Loucy (cell line): ENCODE results near the gene CLCN7.

Experiments used
- H2AFZ ChIP-seq: fragments of 200-600 bp; sonication (generic); 2 replicates; pipeline ENCODE4 v1.6.0; 2016; ENCODE audit warnings: antibody characterized with exemption, mild to moderate bottlenecking, low read length, moderate library complexity
- H3F3A ChIP-seq: fragments of 200-600 bp; 2 replicates; pipeline ENCODE4 v1.6.0; 2016; ENCODE audit warnings: antibody characterized with exemption, low read depth, mild to moderate bottlenecking
- H3K27me3 ChIP-seq: fragments of 200-600 bp; sonication (generic); 2 replicates; pipeline ENCODE4 v1.6.1; 2014; ENCODE audit warnings: low read length, mild to moderate bottlenecking; ENCODE audit not compliant: insufficient read depth, poor library complexity, severe bottlenecking
- H3K36me3 ChIP-seq: fragments of 200-600 bp; sonication (generic); 2 replicates; pipeline ENCODE4 v1.6.1; 2016; ENCODE audit warnings: low read length; ENCODE audit not compliant: insufficient read depth
- H3K4me1 ChIP-seq: fragments of 200-600 bp; sonication (generic); 2 replicates; pipeline ENCODE4 v1.5.1; 2014; ENCODE audit warnings: low read length, mild to moderate bottlenecking; ENCODE audit not compliant: insufficient read depth, poor library complexity, severe bottlenecking
- H3K4me2 ChIP-seq: fragments of 200-600 bp; sonication (generic); 2 replicates; pipeline ENCODE4 v1.6.0; 2014; ENCODE audit warnings: antibody characterized with exemption, low read length, low read depth, mild to moderate bottlenecking; ENCODE audit not compliant: poor library complexity, severe bottlenecking
- H3K4me3 ChIP-seq: fragments of 200-600 bp; sonication (generic); 2 replicates; pipeline ENCODE4 v1.5.1; 2014; ENCODE audit warnings: low read length, mild to moderate bottlenecking, mixed read lengths; ENCODE audit not compliant: poor library complexity, severe bottlenecking
- H3K79me2 ChIP-seq: fragments of 200-600 bp; sonication (generic); 2 replicates; pipeline ENCODE4 v1.6.1; 2014; ENCODE audit warnings: low read length; ENCODE audit not compliant: insufficient read depth
- H3K9ac ChIP-seq: fragments of 200-600 bp; sonication (generic); 2 replicates; pipeline ENCODE4 v1.6.0; 2014; ENCODE audit warnings: mild to moderate bottlenecking, low read depth, low read length, moderate library complexity; ENCODE audit not compliant: poor library complexity, severe bottlenecking
- H3K9me2 ChIP-seq: fragments of 200-600 bp; sonication (generic); replicated peaks from 2 replicates; pipeline ENCODE4 v1.6.1; 2016; ENCODE audit warnings: low read depth, low read length, mixed read lengths
- H3K9me3 ChIP-seq: fragments of 200-600 bp; sonication (generic); 2 replicates; pipeline ENCODE4 v1.6.1; 2014; ENCODE audit warnings: mild to moderate bottlenecking, antibody characterized with exemption, low read length, low read depth; ENCODE audit not compliant: insufficient read depth
- H4K20me1 ChIP-seq: fragments of 200-600 bp; sonication (generic); 2 replicates; pipeline ENCODE4 v1.6.0; 2014; ENCODE audit warnings: antibody characterized with exemption, low read length, mild to moderate bottlenecking; ENCODE audit not compliant: insufficient read depth, poor library complexity, severe bottlenecking
- EZH2phosphoT487 ChIP-seq: fragments of 200-600 bp; IDR thresholded peaks from 2 replicates; pipeline ENCODE4 v1.6.1; 2018; ENCODE audit warnings: antibody characterized with exemption, mild to moderate bottlenecking, moderate library complexity, borderline replicate concordance
- TF ChIP-seq, protein P1 (sequence below): fragments of 200-600 bp; sonication (generic); conservative IDR thresholded peaks from 2 replicates; pipeline ENCODE4 v1.5.1; 2014; ENCODE audit warnings: mild to moderate bottlenecking, antibody characterized with exemption, low read length

Gene CLCN7

DNA sequence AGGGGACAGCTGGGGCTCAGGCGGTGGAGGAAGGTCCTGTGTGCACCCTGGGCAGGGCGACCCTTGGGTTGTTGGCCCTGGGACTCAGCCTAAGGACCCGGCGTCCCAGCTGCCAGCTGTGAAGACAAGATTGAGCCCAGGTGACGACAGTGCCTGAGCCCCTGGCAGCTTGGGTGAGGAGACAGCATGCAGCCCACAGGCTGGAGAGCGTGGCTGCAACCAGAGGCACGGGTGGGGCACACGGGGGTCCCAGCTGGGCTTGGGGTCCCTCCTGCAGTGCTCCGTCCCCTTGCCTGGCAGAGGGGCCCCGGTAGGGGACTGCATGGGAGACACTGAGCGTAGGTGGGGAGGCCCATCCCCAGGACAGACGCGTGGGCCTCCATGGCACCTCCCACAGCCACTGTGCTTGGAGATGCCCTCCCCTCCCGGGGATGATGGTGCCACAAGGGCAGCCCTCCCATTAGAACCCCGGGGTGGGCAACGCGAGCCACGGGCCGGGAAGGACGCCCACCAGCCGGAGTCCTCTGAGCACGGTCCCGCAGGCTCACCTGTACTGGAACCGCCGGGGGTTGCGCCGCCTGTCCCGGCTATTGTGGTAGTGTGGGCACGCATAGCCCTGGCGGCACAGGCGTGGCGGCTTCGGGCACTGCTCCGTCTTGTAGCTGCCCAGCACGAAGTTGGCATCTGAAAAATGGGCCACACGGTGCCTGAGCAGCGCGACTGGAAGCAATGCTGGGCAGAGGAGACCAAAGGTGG, 75.8 kb downstream of the CLCN7 start:
- TF ChIP-seq, protein P1, sequence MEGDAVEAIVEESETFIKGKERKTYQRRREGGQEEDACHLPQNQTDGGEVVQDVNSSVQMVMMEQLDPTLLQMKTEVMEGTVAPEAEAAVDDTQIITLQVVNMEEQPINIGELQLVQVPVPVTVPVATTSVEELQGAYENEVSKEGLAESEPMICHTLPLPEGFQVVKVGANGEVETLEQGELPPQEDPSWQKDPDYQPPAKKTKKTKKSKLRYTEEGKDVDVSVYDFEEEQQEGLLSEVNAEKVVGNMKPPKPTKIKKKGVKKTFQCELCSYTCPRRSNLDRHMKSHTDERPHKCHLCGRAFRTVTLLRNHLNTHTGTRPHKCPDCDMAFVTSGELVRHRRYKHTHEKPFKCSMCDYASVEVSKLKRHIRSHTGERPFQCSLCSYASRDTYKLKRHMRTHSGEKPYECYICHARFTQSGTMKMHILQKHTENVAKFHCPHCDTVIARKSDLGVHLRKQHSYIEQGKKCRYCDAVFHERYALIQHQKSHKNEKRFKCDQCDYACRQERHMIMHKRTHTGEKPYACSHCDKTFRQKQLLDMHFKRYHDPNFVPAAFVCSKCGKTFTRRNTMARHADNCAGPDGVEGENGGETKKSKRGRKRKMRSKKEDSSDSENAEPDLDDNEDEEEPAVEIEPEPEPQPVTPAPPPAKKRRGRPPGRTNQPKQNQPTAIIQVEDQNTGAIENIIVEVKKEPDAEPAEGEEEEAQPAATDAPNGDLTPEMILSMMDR = no peak
- TF ChIP-seq EZH2phosphoT487 = no peak
- Histone ChIP-seq H3K36me3 (no peaks in the 10 kb centered on the region; the same call in 1 of the 2 replicates), H3K4me1 (no peaks in the 10 kb centered on the region), H3K79me2 (no peaks in the 10 kb centered on the region), H4K20me1 (no peaks in the 10 kb centered on the region), H3K27me3 (no peaks in the 10 kb centered on the region), H3K4me3 (no peak overlapping the region), H3K9ac (no peak overlapping the region), H3K9me3 (no peaks in the 10 kb centered on the region), H3K4me2 (no peak overlapping the region), H3K9me2 (no peaks in the 10 kb centered on the region), H2AFZ (no peak overlapping the region), H3F3A (no peaks in the 10 kb centered on the region)

DNA sequence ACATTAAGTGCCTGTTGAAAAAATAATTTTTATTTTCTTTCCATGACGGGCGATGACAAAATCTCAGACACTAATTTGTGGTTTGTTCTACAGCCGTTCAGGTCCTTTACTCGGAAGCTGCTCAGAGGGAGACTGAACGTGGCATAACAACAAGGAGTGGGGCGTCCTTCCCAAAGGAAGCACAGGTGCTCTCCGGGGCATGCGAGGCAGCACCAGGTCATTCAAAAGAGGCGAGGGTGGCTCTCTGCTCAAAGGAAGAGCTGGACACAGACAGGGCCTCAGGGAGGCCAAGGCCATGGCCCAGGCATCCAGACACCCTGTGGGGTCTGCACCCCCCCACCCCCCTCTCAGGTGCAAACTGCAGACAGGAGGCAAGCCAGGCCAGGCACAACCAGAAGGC, 76.5 kb downstream of the CLCN7 start:
- H3K4me3 ChIP-seq = no peak overlapping the region
- H3K9ac ChIP-seq = no peak overlapping the region
- H3K79me2 ChIP-seq = no peaks in the 10 kb centered on the region
- no peaks in the 10 kb centered on the region for H3K27me3 ChIP-seq
- no peaks in the 10 kb centered on the region for H4K20me1 ChIP-seq
- H3F3A ChIP-seq = no peaks in the 10 kb centered on the region
- TF ChIP-seq, protein P1 = no peak
- TF ChIP-seq EZH2phosphoT487 = no peak
- H3K36me3 ChIP-seq = no peaks in the 10 kb centered on the region; the same call in 1 of the 2 replicates
- H3K4me1 ChIP-seq = no peaks in the 10 kb centered on the region
- H3K9me2 ChIP-seq = no peaks in the 10 kb centered on the region
- no peaks in the 10 kb centered on the region for H3K9me3 ChIP-seq
- H2AFZ ChIP-seq = no peak overlapping the region
- H3K4me2 ChIP-seq = no peak overlapping the region

DNA sequence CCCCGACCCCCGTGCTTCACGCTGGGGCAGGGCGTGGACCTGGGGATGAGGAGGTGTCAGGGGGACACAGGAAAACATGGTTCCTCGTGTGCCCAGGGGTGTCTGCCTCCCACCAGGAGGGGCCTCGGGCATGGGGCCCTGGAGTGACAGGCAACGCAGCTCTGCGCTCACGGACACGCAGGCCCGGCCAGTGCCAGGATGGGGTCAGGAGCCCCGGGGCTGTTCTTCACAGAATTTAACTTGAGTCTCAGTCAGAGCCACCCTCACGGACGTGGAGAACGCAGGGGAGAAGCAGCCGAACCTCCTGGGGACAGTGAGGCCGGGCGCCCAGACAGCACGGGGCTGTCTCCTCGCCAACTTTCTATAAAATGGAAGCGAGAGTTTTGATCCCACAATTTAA, 77.0 kb downstream of the CLCN7 start:
- no peak for TF ChIP-seq EZH2phosphoT487
- TF ChIP-seq, protein P1 = no peak
- no peak overlapping the region for H3K4me3 ChIP-seq
- no peaks in the 10 kb centered on the region for H4K20me1 ChIP-seq
- H3K9me3 ChIP-seq = no peaks in the 10 kb centered on the region
- H3K9ac ChIP-seq = no peak overlapping the region
- no peaks in the 10 kb centered on the region; the same call in 1 of the 2 replicates for H3K36me3 ChIP-seq
- no peaks in the 10 kb centered on the region for H3K27me3 ChIP-seq
- H3F3A ChIP-seq = no peaks in the 10 kb centered on the region
- no peaks in the 10 kb centered on the region for H3K9me2 ChIP-seq
- H3K4me1 ChIP-seq = no peaks in the 10 kb centered on the region
- H2AFZ ChIP-seq = no peak overlapping the region
- no peaks in the 10 kb centered on the region for H3K79me2 ChIP-seq
- no peak overlapping the region for H3K4me2 ChIP-seq
